Ureter (tissue), 1 donor: ENCODE measurements around the gene NIPSNAP2. TPM values are rescaled to one million over a fixed set of nuclear protein-coding genes. Genes with fewer than 3 reads are reported as not detected.
"Not testable (repeated sequence)": the region's sequence is repeated elsewhere in the genome, so short reads cannot be mapped to it uniquely, and the experiment has no call there.

Experiments used
- DNase-seq: peaks from one replicate; pipeline ENCODE4 v3.0.0-alpha.2; 2020; ENCODE audit warnings: low spot score
- total RNA-seq: library from RNA; stranded (reverse); gene quantifications from one replicate; pipeline ENCODE4 v1.2.4, GENCODE V29; 2023
- donor health status: DM: yes; HTN: yes; CAD: no.

Gene NIPSNAP2
- total RNA-seq: 66.6 TPM

GRCh38 chr7:55964261-55965099 is at the start of gene NIPSNAP2:
Gene NIPSNAP2 (plus strand): TSS chr7:55964585. CDS start chr7:55964610, 25 bp downstream.
- peak; percentile 72 for DNase-seq

GRCh38 chr7:55917771-55918170 is 46.6 kb upstream of the NIPSNAP2 start:
- no peak for DNase-seq

- no peak for DNase-seq
These were observed 36.2 kb upstream of the NIPSNAP2 start for GRCh38 chr7:55928006-55928767.

GRCh38 chr7:55931421-55932151 is 32.8 kb upstream of the NIPSNAP2 start:
- no peak for DNase-seq

- no peak for DNase-seq
These were observed 24.8 kb upstream of the NIPSNAP2 start for GRCh38 chr7:55939514-55940123.

GRCh38 chr7:55946545-55946944 is 17.8 kb upstream of the NIPSNAP2 start:
- DNase-seq: no peak

- DNase-seq: peak; percentile 93
These were observed 12.6 kb upstream of the NIPSNAP2 start, which contains the start of gene MRPS17 for GRCh38 chr7:55951637-55952351. Gene MRPS17 (plus strand): TSS chr7:55951877. CDS start chr7:55953196, 1,319 bp downstream.

- not testable (repeated sequence) for DNase-seq
These were observed 12.1 kb upstream of the NIPSNAP2 start for GRCh38 chr7:55952352-55952671.

GRCh38 chr7:55953707-55954475 is 10.5 kb upstream of the NIPSNAP2 start:
- no peak for DNase-seq

GRCh38 chr7:55957190-55957589 is 7.2 kb upstream of the NIPSNAP2 start:
- no peak for DNase-seq

GRCh38 chr7:55962014-55962413 is 2.4 kb upstream of the NIPSNAP2 start:
- no peak for DNase-seq

GRCh38 chr7:55963584-55964168 is 709 bp upstream of the NIPSNAP2 start:
- no peak for DNase-seq

GRCh38 chr7:55965100-55965470 is 700 bp downstream of the NIPSNAP2 start:
- DNase-seq: no peak

- no peak for DNase-seq
These were observed 1.5 kb downstream of the NIPSNAP2 start for GRCh38 chr7:55965805-55966421.

- no peak for DNase-seq
These were observed 2.5 kb downstream of the NIPSNAP2 start for GRCh38 chr7:55966851-55967250.

GRCh38 chr7:55969391-55969790 is 5.0 kb downstream of the NIPSNAP2 start:
- DNase-seq: no peak

- DNase-seq: no peak
These were observed 6.2 kb downstream of the NIPSNAP2 start for GRCh38 chr7:55970561-55970960.

- DNase-seq: no peak
These were observed 6.6 kb downstream of the NIPSNAP2 start for GRCh38 chr7:55970978-55971377.

GRCh38 chr7:55973747-55974250 is 9.4 kb downstream of the NIPSNAP2 start:
- no peak for DNase-seq
